AG04449 (cell line): ENCODE data around the gene TBL1XR1.

Experiments
- CTCF ChIA-PET: fragments of 350-600 bp; formaldehyde crosslinking; extraction: SDS; loops from one replicate; lab custom pipeline; 2021; ENCODE audit warnings: antibody characterized with exemption; lab: Yijun Ruan, JAX
- POLR2A ChIA-PET: fragments of 400-600, 350-600 bp; formaldehyde crosslinking; extraction: SDS; loops from one replicate; lab custom pipeline; 2020; ENCODE audit warnings: antibody characterized with exemption, inconsistent platforms; lab: Yijun Ruan, JAX
- DNase-seq: peaks from one replicate; pipeline ENCODE4 v3.0.0-alpha.2; 2010; ENCODE audit warnings: low read depth, low spot score
- H3K4me3 ChIP-seq: 2 replicates; pipeline ENCODE4 v1.5.1; 2011; ENCODE audit warnings: low read depth, mild to moderate bottlenecking, control low read depth, low read length
- TF ChIP-seq, protein P1 (sequence below): IDR thresholded peaks from one replicate; pipeline ENCODE4 v1.5.1; 2011; ENCODE audit warnings: mild to moderate bottlenecking, moderate library complexity, low read length, control low read depth, inconsistent platforms; ENCODE audit not compliant: insufficient read depth; ENCODE audit errors: missing control alignments

TBL1XR1 gene

GRCh38 chr3:177062052-177062732 is 135.1 kb downstream of the TBL1XR1 start:
- DNase-seq: no peak
- TF ChIP-seq, protein P1, sequence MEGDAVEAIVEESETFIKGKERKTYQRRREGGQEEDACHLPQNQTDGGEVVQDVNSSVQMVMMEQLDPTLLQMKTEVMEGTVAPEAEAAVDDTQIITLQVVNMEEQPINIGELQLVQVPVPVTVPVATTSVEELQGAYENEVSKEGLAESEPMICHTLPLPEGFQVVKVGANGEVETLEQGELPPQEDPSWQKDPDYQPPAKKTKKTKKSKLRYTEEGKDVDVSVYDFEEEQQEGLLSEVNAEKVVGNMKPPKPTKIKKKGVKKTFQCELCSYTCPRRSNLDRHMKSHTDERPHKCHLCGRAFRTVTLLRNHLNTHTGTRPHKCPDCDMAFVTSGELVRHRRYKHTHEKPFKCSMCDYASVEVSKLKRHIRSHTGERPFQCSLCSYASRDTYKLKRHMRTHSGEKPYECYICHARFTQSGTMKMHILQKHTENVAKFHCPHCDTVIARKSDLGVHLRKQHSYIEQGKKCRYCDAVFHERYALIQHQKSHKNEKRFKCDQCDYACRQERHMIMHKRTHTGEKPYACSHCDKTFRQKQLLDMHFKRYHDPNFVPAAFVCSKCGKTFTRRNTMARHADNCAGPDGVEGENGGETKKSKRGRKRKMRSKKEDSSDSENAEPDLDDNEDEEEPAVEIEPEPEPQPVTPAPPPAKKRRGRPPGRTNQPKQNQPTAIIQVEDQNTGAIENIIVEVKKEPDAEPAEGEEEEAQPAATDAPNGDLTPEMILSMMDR: no peak
- ChIA-PET CTCF (no interaction called here), POLR2A (no interaction called here)
- no peak overlapping the region for H3K4me3 ChIP-seq

GRCh38 chr3:177061369-177061768 is 135.9 kb downstream of the TBL1XR1 start:
- TF ChIP-seq, protein P1: no peak

DNA sequence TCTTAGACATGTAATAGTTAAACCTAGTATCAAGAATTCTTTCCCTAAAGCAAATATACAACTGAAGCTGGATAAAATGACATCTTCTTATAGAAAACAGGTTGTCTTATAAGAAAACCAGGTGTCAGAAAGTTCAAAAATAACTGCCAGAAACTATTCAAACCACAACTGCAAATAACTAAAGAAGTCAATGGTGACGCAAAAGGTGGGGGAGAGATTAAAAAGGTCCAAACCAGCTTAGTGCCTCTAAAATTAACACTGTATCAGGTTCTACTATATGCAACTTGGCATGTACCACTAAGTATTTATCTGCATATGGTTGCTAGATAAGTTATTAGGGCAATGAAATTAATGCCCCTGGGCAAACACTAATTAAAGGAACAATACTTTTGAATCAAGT is 136.8 kb downstream of the TBL1XR1 start:
- no peak for DNase-seq
- ChIA-PET POLR2A (no interaction called here), CTCF (interaction anchor here (0.9 to 2.0 kb wide), 2 partner anchors 10 to 12 kb away, joined by 4 to 7 read pairs; no protein-coding TSS in a partner anchor)
- no peak overlapping the region for H3K4me3 ChIP-seq
- TF ChIP-seq, protein P1: no peak

More at GRCh38 chr3:177061369-177061768, 135.9 kb downstream of the TBL1XR1 start:
- no peak overlapping the region for H3K4me3 ChIP-seq
- ChIA-PET POLR2A (no interaction called here), CTCF (no interaction called here)
- no peak for DNase-seq

GRCh38 chr3:177058648-177059047 is 138.6 kb downstream of the TBL1XR1 start:
- CTCF ChIA-PET: interaction anchor here (1.0 to 2.0 kb wide), 3 partner anchors 8 to 88 kb away, joined by 3 to 7 read pairs (median 3); no protein-coding TSS in a partner anchor
- DNase-seq: no peak
- no peak overlapping the region for H3K4me3 ChIP-seq
- POLR2A ChIA-PET: no interaction called here
- TF ChIP-seq, protein P1: no peak

DNA sequence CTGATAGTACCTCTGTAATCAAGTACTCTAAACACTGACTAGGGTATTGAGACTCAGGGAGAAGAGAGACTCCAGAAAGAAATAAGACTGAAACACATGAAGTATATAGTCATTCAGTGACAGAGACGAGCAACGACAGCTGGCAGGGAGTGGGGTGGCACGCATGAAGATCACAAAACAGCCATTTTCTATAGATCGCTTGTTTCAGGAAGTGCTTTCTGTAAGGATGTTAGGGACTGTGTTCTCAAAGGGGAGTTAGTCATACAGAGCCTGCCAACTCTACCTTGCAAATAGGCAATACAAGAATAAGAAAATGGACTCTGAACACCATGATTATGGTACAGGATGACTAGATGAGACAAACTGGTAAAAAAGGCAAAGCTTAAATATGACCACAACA is 139.5 kb downstream of the TBL1XR1 start:
- POLR2A ChIA-PET: no interaction called here
- CTCF ChIA-PET: no interaction called here
- H3K4me3 ChIP-seq: no peak overlapping the region
- no peak for DNase-seq
- TF ChIP-seq, protein P1: no peak

DNA sequence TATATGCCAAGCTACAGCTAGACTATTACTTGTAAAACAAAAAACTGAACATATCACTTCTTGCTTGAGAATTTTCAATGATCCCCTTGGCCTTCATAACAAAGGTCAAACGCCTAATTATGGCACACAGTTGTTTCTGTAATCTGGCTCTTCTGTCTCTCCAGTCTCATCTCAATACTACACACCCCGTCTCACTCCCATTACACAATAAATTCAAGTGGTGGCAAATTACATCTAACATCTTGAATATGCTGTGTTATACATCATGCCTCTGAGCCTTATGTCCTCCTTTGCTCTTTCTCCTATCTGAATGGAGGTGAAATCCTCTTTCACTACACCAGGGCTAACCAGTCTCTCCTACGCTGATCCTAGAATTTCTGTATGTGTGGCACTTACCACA is 140.4 kb downstream of the TBL1XR1 start:
- DNase-seq: no peak
- TF ChIP-seq, protein P1: no peak
- POLR2A ChIA-PET: no interaction called here
- CTCF ChIA-PET: no interaction called here
- no peak overlapping the region for H3K4me3 ChIP-seq
